GM21515 (cell line): ENCODE results near the gene IL17REL.
A peak's percentile ranks its signal among the peaks of the same experiment; 100 is the strongest.
"Not testable (repeated sequence)": the region's sequence is repeated elsewhere in the genome, so short reads cannot be mapped to it uniquely, and the experiment has no call there.

Source experiments
- ATAC-seq: cut with Tn5 transposase; IDR thresholded peaks from one replicate; pipeline ENCODE4 v1.9.1; 2021; ENCODE audit not compliant: unreplicated experiment

The IL17REL gene

DNA sequence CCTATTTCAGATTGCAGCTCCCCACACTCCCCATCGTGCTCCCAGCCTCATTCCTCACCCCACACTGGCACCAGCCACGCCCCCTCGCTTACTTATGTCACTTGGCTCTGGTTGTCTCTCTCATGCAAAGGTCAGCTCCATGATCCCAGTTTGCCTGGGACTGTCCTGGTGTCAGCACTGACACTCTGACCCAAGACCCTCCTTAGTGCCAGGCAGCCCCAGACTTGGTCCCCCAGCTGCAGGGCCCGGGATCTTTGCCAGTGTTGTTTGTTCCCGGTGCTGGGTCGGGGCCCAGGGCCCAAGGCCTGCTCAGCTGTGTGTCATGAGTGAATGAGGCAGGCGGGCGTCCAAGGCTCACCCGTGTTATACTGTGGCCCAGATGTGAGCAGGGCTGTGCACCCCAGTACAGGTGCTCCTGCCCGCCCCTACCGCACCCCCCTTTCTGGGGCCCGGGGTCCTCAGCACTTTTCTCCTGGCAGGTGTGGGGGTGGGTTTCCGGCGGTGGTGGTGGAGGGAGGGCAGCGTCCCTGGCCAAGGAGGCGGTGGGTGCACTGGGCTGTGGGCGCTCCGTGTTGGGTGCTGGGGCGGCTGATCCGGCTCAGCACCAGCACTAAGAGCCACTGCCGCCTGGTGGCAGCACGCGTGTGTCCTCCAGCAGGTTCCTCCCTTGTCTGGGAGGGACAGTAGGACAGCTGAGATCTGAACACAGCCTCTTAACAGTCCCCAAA lies 19.5 kb downstream of the IL17REL start:
- ATAC-seq: no peak

DNA sequence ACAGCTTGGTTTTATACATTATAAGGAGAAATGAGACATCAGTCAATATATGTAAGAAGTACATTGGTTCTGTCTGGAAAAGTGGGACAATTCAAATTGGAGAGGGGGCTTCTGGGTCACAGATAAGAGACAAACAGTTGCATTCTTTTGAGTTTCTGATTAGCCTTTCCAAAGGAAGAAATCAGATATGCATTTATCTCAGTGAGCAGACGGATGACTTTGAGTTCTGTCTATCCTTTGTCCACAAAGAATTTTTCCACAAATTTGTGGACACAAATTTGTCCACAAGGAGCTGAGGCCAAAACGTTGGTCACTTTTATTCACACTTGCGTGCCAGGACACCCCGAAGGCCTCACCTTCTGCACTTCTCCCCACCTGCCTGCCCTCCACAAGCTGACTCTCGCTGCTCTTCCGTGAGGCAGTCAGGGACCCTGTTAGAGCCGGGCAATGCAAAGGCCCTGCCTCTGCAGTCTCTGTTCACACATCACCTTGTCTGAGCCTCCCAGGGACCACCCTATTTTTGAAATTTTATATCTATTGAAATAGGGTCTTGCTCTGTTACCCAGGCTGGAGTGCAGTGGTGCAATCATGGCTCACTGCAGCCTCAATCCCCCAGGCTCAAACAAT lies 20.5 kb downstream of the IL17REL start:
- no peak for ATAC-seq

DNA sequence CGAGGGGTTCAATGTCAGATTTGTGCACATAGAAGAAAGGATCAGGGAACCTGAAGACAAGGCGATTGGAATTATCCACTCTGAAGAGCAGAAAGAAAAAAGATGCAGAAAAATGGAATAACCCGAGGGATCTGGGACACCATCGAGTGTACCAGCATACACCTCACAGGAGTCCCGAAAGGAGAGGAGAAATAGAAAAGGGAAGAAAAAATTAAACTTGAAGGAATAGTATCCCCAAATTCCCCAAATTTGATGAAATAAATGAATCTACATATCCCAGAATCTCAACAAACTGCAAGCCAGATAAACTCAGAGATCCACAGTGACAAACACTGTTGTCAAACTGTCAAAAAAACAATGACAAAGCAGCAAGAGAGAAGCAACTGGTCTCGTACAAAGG lies 21.4 kb downstream of the IL17REL start:
- ATAC-seq: no peak

DNA sequence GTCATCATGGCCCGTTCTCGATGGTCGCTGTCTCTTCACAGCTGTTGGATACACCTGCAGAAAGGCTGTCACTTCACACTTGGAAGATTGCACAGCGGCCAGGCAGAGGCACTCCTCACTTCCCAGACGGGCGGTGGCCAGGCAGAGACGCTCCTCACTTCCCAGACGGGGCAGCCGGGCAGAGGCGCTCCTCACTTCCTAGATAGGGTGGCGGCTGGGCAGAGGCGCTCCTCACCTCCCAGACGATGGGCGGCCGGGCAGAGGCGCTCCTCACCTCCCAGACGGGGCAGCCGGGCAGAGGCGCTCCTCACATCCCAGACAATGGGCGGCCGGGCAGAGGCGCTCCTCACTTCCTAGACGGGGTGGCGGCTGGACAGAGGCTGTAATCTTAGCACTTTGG lies 22.7 kb downstream of the IL17REL start:
- ATAC-seq: not testable (repeated sequence)

DNA sequence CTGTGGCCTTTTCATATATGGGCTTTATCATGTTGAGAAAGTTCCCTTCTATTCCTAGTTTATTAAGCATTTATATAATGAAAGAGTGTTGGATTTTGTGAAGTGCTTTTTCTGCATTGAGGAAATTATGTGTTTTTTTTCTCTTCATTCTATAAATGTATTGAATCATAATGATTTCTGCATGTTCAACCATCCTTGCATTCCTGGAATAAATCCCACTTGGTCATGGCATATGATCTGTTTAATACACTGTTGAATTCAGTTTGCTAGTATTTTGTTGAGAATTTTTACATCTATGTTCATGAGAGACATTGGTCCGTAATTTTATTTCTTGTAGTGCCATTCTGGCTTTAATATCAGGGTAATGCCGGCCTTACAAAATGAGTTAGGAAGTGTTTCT lies 26.2 kb downstream of the IL17REL start:
- no peak for ATAC-seq

DNA sequence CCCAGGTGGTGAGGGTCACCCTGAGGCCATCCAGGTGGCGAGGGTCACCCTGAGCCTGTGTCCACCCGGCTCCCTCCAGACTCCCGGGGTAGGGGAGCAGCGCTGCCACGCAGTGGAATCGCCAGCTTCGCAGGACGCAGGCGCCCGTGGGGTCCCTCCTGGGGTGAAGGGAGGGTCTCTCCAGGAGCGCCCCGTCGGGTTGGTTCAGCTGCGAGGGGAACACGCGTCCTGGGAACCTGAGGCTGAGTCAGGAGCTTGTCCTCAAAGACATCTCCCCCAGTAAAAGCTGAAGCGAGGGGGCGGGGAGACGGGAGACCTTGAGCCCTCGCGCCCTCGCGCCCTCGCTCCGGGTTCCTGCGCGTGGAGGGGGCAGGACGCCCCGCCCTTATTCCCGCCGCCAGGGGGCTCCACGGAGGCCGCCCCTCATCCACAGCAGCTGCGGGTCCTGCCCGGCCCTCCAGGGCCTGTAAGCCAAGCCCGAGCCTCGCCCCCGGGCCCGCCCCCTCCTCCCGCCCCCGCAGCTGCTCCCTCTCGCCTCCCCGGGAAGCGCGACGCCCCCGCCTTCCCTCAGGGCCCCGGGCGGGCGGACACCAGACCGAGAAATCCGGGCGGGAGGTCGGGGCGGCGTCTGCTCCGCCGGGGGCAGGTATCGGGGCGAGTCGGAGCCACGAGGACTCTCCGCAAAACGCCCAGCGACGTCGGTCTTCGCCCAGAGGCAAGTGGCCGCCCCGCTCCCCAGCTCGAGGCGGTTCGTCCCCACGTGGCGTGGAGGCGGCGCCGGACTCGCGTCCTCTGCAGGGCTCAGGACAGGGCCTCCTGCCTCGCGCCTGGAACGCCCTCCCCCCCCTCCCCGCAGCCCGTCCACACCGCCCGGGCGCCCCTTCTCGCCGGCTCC lies 29.2 kb downstream of the IL17REL start:
- no peak for ATAC-seq

DNA sequence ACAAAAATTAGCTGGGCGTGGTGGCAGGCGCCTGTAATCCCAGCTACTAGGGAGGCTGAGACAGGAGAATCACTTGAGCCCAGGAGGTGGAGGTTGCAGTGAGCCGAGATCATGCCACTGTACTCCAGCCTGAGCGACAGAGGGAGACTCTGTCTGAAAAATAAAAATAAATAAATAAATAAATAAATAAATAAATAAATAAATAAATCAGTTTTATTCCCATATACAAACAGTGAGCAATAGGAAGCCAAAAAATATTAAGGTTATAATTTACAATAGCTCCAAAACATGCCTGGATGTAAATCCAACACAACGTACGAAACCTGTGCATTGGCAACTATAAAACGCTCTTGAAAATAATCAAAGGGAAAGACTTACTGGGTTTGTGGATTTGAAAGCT lies 30.8 kb downstream of the IL17REL start:
- not testable (repeated sequence) for ATAC-seq

DNA sequence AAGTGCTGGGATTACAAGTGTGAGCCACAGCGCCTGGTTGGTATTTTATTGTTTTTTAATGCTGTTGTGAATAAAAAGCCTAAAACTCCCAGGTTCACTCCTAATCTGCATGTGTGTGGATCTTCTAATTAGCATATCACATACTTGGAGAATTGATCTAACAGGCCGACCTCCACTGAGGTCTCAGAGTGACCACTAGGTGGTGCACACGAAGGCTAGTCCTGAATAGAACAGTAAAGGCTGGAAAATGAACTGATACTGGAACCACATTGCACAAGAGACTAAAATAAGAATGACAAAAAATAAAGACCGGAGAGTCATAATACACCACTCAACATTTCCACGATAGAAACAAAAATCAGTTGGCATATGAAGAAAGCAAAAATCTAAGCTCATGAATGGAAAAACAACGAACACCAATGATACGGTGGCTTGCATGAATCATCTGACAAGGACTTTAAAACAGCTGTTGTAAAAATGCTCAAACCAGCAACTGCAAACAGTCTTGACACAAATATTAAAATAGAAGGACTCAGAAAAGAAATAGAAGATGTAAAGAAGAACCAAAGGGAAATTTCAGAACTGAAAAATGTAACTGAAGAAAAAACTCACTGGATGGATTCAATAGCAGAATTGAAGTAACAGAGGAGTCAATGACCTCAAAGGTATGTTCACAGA lies 32.8 kb downstream of the IL17REL start:
- ATAC-seq: no peak

DNA sequence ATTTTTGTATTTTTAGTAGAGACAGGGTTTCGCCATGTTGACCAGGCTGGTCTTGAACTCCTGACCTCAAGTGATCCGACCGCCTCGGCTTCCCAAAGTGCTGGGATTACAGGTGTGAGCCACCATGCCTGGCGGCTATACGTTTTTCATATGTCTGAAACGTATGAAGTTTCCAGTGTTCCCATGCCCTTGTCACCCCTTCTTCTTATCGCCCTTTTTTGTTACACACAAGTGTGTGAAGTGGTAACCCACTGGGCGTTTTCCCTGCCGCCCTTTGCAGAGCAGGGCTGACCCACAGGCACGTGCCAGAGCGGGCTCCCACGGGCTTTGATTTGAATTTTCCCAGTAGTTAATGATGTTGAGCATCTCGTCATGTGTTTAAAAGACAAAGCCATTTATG lies 35.0 kb downstream of the IL17REL start:
- no peak for ATAC-seq

DNA sequence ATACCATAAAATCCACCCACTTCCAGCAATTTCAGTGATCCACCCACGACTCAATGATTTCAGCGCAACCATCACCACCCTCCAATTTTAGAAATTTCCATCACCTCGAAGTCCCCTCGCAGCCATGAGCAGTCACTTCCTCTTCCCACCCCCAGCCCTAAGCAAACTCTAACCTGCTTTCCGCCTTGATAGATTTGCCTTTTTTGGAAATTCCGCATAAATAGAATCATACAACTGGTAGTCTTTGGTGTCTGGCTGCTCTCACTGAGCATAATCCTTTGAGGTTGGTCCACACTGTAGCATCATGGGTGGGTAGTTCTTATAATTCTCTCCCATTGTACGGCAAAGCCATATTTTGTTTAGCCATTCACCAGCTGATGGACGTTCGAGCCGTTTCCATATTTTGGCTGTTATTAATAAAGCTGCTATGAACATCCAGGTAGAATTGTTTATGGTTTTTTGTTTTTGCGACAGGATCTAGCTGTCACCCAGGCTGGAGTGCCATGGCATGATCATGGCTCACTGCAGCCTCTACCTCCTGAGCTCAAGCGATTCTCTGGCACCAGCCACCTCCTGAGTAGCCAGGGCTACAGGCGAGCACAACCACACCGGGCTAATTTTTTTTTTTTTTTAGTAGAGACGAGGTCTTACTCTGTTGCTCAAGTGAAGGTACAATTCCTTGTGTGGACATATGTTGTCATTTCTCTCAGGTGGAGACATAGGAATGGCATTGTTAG lies 36.0 kb downstream of the IL17REL start:
- ATAC-seq: peak; percentile 38

DNA sequence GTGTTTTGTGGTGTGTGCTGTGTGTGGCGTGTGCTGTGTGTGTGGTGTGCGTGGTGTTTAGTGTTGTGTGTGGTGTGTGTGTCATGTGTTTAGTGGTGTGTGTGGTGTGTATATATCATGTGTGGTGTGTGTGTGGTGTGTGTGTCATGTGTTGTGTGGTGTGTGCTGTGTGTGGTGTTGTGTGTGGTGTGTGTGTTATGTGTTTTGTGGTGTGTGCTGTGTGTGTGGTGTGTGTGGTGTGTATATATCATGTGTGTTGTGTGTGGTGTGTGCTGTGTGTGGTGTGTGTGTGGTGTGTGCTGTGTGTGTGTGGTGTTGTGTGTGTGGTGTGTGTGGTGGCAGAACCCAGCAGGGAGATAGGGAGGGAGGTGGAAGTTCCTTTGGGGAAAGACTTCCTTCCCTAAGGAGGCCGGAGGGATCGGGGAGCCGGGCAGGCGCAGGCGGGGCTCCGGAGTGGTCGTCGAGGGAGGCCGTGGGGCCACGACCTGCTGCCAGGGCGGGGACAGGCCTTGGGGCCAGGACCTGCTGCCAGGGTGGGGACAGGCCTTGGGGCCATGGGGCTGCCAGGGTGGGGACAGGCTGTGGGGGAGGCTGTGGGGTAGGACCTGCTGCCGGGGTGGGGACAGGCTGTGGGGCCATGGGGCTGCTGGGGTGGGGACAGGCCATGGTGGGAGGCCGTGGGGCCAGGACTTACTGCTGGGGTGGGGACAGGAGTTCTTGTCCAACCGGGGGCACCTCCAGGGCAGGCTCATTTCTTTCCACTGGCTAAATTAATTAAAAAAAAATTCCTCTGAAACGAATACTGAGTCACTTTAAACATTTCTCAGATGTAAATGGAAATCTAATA lies 36.8 kb downstream of the IL17REL start:
- no peak for ATAC-seq

DNA sequence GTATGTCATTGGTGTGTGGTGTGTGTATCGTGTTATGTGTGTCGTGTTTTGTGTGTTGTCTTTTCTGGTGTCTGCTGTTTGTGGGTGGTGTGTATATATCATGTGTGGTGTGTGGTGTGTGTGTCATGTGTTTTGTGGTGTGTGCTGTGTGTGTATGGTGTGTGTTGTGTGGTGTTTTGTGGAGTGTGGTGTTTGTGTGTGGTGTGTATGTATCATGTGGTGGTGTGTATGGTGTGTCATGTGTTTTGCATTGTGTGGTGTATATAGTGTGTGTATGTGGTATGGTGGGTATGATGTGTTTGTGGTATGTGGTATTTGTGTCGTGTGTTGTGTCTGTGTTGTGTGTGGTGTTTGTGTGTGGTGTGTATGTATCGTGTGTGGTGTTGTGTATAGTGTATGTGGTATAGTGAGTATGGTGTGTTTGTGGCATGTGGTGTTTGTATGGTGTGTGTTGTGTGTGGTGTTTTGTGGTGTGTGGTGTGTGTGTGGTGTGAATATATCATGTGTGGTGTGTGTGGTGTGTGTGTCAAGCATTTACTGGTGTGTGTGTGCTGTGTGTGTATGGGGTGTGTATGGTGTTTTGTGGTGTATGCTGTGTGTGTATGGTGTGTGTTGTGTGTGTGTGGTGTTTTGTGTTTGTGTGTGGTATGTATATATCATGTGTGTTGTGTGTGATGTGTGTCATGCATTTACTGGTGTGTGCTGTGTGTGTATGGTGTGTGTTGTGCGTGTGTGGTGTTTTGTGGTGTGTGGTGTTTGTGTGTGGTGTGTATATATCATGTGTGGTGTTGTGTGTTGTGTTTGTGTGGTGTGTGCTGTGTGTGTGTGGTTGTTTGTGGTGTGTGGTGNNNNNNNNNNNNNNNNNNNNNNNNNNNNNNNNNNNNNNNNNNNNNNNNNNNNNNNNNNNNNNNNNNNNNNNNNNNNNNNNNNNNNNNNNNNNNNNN lies 39.3 kb downstream of the IL17REL start:
- ATAC-seq: no peak

DNA sequence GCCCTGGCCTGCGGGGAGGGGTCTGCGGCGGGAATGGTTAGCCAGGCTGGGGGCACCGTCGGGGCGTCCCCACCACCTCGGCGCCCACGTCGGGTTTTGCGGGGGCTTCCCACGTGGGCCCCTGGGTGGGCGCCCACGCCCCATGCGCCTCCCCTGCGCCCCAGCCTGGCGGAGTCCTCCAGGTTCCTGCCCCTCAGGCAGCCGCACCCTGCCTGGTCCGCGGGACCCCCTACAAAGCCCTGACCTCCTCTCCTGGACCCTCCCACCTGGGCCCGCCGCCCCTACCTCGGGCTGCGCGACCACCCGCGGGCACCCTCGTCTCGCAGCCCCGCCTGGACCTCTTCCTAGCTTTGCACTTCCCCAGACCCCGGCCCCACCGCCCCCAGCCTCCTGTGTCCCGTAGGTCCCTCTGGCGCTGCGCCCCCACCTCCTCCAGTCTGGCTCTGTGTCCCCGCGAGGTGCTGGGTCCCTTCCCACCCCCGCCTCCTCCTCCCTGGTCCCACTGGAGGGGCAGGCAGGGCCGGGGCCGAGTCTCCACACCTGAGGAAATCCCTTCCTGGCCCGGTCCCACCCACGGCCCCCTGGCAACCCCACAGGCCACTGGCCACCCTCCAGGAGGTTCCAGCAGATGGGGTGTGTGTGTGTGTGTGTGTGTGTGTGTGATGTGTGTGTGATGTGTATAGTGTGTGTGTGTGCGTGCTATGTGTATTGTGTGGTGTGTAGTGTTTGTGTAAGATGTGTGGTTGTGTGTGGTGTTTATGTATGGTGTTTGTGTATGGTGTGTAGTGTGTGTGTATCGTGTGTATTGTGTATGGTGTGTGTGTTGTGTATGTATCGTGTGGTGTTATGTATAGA lies 40.2 kb downstream of the IL17REL start:
- ATAC-seq: no peak

DNA sequence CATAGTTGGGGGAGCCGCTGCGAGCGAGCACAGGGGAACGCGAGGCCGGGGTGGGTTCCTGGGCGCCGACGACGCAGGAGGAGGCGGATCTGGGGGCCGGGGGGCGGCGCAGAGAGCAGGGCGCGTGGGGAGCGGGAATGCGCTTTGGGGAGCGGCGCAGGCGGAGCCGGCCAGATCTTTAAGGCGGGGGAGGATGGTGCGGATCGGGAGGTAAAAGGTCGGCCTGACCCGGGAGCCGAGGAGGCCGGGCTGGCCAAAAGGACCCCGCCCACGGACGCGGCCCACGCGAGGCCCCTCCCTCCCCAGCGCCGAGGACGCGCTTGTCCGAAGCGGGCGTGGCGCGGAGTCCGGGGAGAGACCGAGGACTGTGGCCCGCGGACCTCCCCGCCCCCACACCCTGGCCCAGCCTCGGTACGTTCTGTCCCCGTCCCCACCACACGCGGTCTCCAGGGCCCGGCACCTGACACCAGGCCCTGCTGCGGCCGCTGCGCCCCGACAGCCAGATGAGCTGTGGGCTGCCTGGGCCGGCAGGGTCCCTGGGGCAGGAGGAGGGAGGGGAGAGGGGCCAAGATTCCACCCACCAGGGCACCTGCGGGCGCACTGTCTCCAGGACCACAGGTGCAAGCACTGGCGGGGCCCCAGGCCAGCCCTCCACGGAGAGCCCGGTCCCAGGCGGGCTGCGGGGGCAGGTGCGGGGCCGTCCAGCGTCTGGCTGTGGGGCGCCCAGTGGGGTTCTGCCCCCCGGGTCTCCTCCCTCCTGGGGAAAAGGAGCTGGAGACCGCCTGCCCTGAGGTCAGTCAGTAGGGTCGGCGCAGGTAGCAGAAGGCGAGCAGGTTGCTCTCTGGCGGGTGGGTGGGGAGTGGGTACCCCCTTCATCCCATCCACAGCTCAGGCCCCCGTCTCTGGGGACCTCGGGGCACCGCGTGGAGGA lies 41.1 kb downstream of the IL17REL start:
- ATAC-seq: peak; percentile 14

DNA sequence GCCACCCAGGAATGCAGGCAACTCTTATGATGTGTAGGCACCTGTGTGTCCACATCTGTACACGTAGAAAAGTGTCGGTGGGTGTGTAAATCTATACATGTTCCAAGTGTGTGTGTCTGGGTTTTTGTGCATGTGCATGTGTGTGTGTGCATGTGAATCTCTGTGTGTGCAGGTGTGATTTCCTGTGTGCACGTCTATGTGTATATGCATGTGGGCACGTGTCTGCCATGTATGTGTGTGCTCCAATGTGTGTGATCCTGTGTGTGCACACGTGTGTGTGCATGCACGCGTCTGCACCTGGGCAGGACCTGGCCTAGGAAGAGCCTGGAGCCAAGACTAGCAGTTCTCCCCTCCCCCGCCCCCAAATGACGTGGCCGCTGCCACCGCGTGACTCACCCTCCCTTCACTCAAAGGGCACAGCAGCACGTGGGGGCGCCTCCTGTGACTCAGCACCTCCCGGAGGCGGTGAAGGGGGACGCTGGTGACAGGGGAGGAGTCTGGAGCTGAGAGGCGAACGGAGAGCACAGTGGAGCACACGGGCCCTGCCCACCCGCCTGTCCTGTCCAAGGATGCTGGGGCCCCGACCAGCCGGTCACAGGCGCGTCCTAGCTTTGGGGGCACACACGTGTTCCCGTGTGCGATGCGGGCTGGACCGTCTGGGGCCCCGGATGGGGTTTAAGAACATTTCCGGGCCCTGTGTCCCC lies 41.9 kb downstream of the IL17REL start:
- peak; percentile 64 for ATAC-seq
